ENCODE measurements around the gene ZNF594.

DNA sequence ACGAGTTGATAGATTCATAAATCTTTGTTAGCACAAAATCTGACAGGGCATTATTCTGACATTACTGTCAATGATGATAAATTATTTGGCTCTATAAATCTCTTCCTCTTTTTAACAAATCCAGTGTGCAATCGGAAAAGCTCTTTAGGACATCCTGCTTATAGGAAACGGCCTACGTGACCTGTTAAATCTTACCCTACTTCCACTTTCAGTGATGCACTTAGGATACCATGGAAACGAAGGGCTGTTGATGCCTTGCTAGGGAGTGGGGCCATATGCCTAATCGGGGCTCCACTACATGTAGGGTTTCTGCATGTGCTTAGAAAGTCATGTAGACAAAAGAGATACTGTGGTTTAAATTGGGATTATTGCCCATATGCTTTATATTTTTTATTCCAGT, 27.2 kb downstream of the ZNF594 start:
- TF ChIP-seq, protein P1, sequence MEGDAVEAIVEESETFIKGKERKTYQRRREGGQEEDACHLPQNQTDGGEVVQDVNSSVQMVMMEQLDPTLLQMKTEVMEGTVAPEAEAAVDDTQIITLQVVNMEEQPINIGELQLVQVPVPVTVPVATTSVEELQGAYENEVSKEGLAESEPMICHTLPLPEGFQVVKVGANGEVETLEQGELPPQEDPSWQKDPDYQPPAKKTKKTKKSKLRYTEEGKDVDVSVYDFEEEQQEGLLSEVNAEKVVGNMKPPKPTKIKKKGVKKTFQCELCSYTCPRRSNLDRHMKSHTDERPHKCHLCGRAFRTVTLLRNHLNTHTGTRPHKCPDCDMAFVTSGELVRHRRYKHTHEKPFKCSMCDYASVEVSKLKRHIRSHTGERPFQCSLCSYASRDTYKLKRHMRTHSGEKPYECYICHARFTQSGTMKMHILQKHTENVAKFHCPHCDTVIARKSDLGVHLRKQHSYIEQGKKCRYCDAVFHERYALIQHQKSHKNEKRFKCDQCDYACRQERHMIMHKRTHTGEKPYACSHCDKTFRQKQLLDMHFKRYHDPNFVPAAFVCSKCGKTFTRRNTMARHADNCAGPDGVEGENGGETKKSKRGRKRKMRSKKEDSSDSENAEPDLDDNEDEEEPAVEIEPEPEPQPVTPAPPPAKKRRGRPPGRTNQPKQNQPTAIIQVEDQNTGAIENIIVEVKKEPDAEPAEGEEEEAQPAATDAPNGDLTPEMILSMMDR (IDR thresholded peaks at IDR 0.05; ENCODE audit: low read length) = no peak
- no peak for TF ChIP-seq EZH2 (IDR thresholded peaks at IDR 0.05; ENCODE audit: borderline replicate concordance, low read length)
